Measurements from ENCODE around the gene CPAMD8. TPM values are rescaled to one million over a fixed set of nuclear protein-coding genes. Genes with fewer than 3 reads are reported as not detected.

Gene CPAMD8
- total and polyA plus RNA-seq, 9 of the 15 experiments (the other 6 are each of a cell fraction or from before 2014, with no cell fraction given), result 0.20 to 2.1 (median 1.3) TPM

- no peak for ATAC-seq
Measured at GRCh38 chr19:17004386-17004785, 22.2 kb downstream of the CPAMD8 start.

More at GRCh38 chr19:17004386-17004785, 22.2 kb downstream of the CPAMD8 start:
- no peak for DNase-seq (ENCODE audit: extremely low read depth in 1 of 4, low spot score in 3 of 4)
- Histone ChIP-seq H3K9ac (ENCODE audit: insufficient read depth in 1 of 2, low read depth in 2 of 2, low read length in 2 of 2) (peak overlapping the region in 1 of 2 experiments; percentile 35; a peak in 1 of 4 replicates), H3K27ac (ENCODE audit: extremely low read depth, low read depth, low read length) (no peak overlapping the region), H3K27me3 (ENCODE audit: control insufficient read depth in 2 of 2, insufficient read depth in 2 of 2, low read length in 2 of 2) (peaks cover 17 to 65% of the 10 kb centered on the region in 2 experiments), H3K9me1 (ENCODE audit: control insufficient read depth, insufficient read depth, low read length) (no peaks in the 10 kb centered on the region), H3K4me1 (replicated peaks in 1 of 2; ENCODE audit: control insufficient read depth in 2 of 2, insufficient read depth in 2 of 2, low read length in 2 of 2) (no peaks in the 10 kb centered on the region; a peak in 1 of 5 replicates), H2AFZ (ENCODE audit: low read depth, low read length) (no peak overlapping the region), H3K4me2 (ENCODE audit: insufficient read depth, low read length) (no peak overlapping the region), H3K4me3 (no peak overlapping the region), H3K36me3 (ENCODE audit: control insufficient read depth, insufficient read depth, low read length) (no peaks in the 10 kb centered on the region), H4K20me1 (replicated peaks; ENCODE audit: control insufficient read depth, insufficient read depth, low read length) (no peaks in the 10 kb centered on the region), H3K9me3 (replicated peaks; ENCODE audit: control insufficient read depth, insufficient read depth, low read depth, low read length) (no peaks in the 10 kb centered on the region), H3K79me2 (ENCODE audit: control insufficient read depth, insufficient read depth, low read length) (no peaks in the 10 kb centered on the region)
- CTCF ChIA-PET (ENCODE audit: low intra/inter-chr PET ratio), result no interaction called here
- intact Hi-C loops (cut with micrococcal nuclease), result no loop called here
- FAIRE-seq, result no peak
- no TSS peak for BruUV-seq (replicated peaks)
- in situ Hi-C loops (cut with MboI), result no loop called here
- no peak for TF ChIP-seq MTA1 (IDR thresholded peaks at IDR 0.05; ENCODE audit: borderline replicate concordance)
- no peak for TF ChIP-seq NFYB (IDR thresholded peaks at IDR 0.05; ENCODE audit: extremely low read depth, insufficient read length)
- no peak for TF ChIP-seq NONO (IDR thresholded peaks at IDR 0.05; ENCODE audit: low read depth in 2 of 2, low read length in 1 of 2)
- no peak for TF ChIP-seq TFE3 (CRISPR knock-in tag; IDR thresholded peaks at IDR 0.05)
- no peak for TF ChIP-seq ZNF324 (CRISPR knock-in tag; IDR thresholded peaks at IDR 0.05)
- no peak for TF ChIP-seq BRD9 (IDR thresholded peaks at IDR 0.05; ENCODE audit: low read depth, partially characterized antibody)
- no peak for TF ChIP-seq PHF8 (IDR thresholded peaks at IDR 0.05; ENCODE audit: borderline replicate concordance, low read length)
- TF ChIP-seq NRF1 (conservative IDR thresholded peaks at IDR 0.05 in 1 of 2, IDR thresholded peaks at IDR 0.05 in 1 of 2), result no peak
- no peak for TF ChIP-seq BHLHE40 (IDR thresholded peaks at IDR 0.05; ENCODE audit: low read length)
- TF ChIP-seq NBN (IDR thresholded peaks at IDR 0.05; ENCODE audit: low read depth), result no peak
- TF ChIP-seq ZNF354B (CRISPR knock-in tag; IDR thresholded peaks at IDR 0.05), result no peak
- TF ChIP-seq SNIP1 (IDR thresholded peaks at IDR 0.05; ENCODE audit: low read depth), result no peak
- no peak for TF ChIP-seq TRIM25 (IDR thresholded peaks at IDR 0.05; ENCODE audit: borderline replicate concordance)
- TF ChIP-seq ZC3H4 (CRISPR knock-in tag; IDR thresholded peaks at IDR 0.05; ENCODE audit: borderline replicate concordance), result no peak
- TF ChIP-seq KHSRP (IDR thresholded peaks at IDR 0.05), result no peak
- no peak for TF ChIP-seq ZBTB5 (IDR thresholded peaks at IDR 0.05)
- no peak for TF ChIP-seq L3MBTL2 (IDR thresholded peaks at IDR 0.05)
- TF ChIP-seq PTRF (tag; IDR thresholded peaks at IDR 0.05), result no peak
- TF ChIP-seq IFI16 (CRISPR knock-in tag; IDR thresholded peaks at IDR 0.05), result no peak
- POLR2A ChIA-PET, result no interaction called here
- 3% methylated on average over 13 of the region's 15 CpGs for WGBS (ENCODE audit: insufficient coverage, low coverage, missing lambda C conversion rate)
